Measurements from ENCODE around the gene SYT7.

SYT7 gene

DNA sequence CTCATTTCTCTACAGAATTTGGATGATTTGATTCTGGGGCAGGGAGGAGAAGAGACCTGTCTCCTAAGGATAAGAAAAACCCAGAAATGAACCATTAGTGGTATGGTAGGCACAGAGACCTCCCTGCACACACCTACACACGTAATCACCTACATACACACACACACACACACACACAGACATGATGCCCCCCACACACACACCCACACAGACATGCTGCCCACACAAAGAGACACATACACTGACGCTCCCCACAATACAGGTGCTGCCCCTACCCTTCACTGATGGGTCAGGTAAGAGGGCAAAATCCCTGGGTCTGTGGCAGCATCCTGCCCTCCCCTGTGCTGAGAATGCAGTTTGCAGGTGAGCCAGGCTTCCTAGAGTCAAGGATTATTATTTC lies 1.1 kb upstream of the SYT7 start:
- no peak for DNase-seq

- no peak for DNase-seq
Observed at GRCh38 chr11:61580271-61580888, 496 bp downstream of the SYT7 start.

DNA sequence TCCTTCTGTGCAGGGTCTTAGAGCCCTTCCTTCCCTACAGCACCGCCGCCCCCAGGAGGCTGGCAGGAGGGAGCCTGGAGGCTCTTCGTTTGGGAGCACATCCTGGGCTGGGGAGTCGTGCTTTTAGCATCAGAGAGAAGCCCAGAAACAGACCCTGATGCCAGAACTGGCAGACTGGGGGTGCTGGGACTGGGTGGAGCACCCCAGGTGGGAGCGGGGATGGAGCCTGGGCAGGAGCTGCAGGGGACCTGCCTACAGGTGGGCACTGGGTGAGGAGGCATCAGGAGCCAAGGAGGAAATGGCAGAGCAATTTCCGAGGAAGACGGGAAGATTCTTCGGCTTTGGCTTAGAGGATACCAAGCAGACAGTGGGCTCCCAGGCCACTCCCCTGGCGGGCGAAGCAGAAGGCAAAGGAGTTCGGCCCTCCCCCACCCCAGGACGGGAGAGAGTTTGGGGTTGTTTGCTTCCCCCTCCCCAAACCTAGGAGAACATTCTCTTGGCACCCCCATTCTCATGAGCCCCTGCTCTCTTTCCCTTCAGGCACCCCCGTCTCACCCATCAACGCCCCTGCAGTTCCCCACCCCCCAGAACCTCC lies 1.1 kb downstream of the SYT7 start:
- no peak for DNase-seq

DNA sequence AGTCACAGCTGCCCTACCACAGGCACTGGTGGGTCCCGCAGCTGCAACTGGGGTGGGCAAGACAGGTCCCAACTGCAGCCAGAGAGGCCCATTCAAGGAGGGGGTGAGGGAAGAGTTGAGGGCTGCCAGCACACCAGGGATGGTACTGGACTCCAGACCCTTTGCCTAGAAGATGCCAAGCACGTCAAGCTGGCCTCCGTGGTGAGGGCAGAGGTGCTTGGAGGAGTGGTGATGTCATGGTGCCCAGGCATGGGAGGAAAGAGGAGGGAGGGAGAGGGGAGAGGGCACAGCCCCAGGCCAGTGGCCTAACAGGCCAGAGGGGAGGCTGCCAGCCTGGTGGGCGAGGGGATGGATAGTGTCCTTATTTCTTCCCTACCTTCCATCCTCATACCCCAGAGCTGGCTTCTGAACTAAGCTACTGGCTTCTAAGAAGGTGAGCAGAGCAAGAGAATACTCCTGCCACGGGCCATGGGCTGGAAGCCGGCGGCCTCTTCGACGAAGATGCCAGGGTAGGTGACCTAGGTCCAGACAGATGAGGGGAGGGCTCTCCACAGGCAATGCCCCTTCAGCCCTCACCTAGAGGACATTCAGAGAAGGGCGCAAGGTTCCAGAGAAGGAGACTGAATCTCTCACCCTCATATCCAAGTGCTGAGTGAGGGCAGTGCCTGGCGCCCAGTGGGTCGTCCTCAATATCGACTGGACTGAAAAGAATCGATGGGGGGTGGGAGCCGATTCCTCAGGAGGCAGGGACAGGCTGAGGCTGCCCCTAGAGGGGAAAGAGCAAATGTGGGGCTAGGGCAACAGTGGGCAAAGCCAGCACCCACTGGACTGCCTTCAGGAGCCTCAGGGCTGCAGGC lies 1.8 kb downstream of the SYT7 start:
- DNase-seq: no peak

- no peak for DNase-seq
Observed at GRCh38 chr11:61577383-61578118, 3.3 kb downstream of the SYT7 start.

- no peak for DNase-seq
Observed at GRCh38 chr11:61575886-61576861, 4.7 kb downstream of the SYT7 start.

GRCh38 chr11:61574611-61575010 lies 6.3 kb downstream of the SYT7 start:
- no peak for DNase-seq

- DNase-seq: no peak
Observed at GRCh38 chr11:61572913-61573312, 8.0 kb downstream of the SYT7 start.

- no peak for DNase-seq
Observed at GRCh38 chr11:61571869-61572268, 9.0 kb downstream of the SYT7 start.

GRCh38 chr11:61571337-61571736 lies 9.5 kb downstream of the SYT7 start:
- no peak for DNase-seq

- no peak for DNase-seq
Observed at GRCh38 chr11:61569701-61570100, 11.2 kb downstream of the SYT7 start.

GRCh38 chr11:61569018-61569417 lies 11.9 kb downstream of the SYT7 start:
- DNase-seq: no peak

- DNase-seq: no peak
Observed at GRCh38 chr11:61567286-61568061, 13.4 kb downstream of the SYT7 start.

- no peak for DNase-seq
Observed at GRCh38 chr11:61564936-61565696, 15.8 kb downstream of the SYT7 start.

DNA sequence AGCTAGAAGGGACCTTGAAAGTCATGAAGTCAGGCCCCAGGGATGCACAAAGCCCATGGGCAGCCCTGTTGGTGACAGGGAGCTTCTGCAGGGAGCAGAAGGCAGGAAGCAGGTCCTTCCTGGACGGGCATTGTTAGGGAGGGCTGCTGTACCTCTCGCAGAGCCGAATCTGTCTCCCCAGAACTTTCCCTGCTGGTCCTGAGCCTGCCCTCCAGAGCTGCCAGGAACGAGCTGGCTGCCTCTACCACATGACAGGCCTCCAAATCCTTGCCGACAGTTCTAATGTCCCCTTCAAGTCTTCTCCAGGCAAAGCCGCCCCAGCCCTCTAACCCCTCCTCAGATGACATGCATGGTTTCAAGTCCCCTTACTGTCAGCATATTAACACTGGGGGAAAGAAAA lies 20.1 kb downstream of the SYT7 start:
- no peak for DNase-seq

DNA sequence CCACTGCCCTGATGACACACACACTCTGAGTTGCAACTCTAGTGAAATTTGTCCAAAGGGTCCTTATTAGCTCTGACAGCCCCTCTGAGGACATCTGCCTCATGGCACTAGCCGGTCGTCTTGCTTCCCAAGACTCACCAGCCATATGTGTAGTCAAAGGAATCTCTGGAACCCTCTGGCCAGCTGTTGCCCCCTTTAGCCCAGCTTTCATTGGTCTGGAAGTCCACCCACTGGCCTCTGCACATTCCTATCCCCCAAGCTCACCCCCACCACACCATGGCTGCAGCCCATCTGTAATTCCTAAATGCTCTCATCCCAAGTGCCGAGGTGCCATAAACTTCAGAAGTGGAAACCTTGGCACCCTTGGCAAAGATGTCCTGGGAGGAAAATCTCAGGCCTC lies 24.3 kb downstream of the SYT7 start:
- no peak for DNase-seq

GRCh38 chr11:61555978-61556377 lies 24.9 kb downstream of the SYT7 start:
- no peak for DNase-seq

DNA sequence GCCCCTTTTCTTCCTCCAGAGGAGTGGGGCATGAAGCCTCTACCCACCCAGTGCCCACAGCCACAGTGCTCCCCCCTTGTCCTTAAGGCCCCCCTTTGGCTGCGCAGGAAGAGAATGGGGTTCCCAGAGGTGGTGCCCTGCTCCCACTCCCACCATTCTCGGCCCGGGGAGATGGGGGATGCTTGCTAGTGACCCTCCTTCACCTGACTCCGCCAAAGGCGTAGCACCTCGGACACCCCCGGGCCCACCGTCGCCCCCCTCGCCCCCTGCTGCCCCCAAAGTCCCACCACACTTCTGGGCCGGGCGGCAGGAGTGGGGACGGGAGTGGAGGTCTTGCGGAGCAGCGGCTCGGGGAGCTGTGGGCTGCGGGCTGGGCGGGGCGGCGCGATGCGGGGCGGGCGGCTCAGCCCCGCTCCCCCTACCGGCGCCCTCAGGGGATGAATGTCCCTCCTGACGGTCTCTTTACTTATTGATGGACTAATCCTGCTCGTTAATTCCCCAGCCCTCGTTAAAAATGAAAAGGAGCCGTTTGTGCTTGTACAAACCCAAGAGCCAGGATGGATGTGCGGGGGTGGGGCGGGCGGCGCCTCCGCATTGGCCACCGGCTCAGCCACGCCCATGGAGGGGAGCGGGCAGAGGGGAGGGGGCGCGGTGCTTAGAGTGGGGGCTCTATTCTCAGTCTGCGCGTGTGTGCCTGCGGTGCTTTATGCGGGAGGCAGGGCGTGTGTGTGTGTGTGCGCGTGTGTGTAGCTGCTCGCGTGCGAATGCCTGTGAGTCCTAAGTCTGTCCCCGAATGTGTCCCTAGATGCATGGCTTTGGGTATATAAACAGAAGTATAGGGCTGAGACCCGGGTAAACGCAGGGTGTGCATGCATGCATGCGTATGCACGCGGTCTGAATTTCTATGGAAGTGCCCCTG lies 25.6 kb downstream of the SYT7 start:
- no peak for DNase-seq
